Measurements from ENCODE around the gene PEDS1.

PEDS1 gene

DNA sequence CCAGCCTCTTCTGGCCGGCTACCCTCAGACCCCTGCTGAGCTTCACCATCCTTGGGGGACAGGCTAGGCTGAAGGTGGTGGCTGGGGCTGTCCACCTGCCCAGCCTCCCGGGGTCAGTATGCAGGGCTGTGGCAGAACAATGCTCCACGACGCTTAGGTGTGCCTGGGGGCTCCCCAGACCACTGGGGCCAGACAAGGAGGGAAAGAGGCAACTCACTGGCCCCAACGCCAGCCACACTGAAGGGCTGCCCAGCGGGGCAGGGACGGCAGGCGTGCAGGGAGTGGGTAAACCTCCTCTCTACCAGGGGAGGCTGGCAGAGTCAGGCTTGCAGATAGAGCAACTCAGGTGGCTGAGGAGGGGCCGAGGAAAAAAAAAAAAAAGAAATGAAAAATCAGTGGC, 29.0 kb downstream of the PEDS1 start:
- Histone ChIP-seq H3K4me3 (ENCODE audit: low read depth in 1 of 2, low read length in 1 of 2) (no peak overlapping the region), H3K4me1 (ENCODE audit: control insufficient read depth in 1 of 2, insufficient read depth in 1 of 2, low read depth in 1 of 2, low read length in 1 of 2) (no peaks in the 10 kb centered on the region), H3K36me3 (peaks cover 60% of the 10 kb centered on the region), H3K27ac (no peak overlapping the region), H3K27me3 (no peaks in the 10 kb centered on the region), H3K9me3 (no peaks in the 10 kb centered on the region)
- TF ChIP-seq, protein P1, sequence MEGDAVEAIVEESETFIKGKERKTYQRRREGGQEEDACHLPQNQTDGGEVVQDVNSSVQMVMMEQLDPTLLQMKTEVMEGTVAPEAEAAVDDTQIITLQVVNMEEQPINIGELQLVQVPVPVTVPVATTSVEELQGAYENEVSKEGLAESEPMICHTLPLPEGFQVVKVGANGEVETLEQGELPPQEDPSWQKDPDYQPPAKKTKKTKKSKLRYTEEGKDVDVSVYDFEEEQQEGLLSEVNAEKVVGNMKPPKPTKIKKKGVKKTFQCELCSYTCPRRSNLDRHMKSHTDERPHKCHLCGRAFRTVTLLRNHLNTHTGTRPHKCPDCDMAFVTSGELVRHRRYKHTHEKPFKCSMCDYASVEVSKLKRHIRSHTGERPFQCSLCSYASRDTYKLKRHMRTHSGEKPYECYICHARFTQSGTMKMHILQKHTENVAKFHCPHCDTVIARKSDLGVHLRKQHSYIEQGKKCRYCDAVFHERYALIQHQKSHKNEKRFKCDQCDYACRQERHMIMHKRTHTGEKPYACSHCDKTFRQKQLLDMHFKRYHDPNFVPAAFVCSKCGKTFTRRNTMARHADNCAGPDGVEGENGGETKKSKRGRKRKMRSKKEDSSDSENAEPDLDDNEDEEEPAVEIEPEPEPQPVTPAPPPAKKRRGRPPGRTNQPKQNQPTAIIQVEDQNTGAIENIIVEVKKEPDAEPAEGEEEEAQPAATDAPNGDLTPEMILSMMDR (IDR thresholded peaks at IDR 0.05), result no peak

- Histone ChIP-seq H3K27me3 (no peaks in the 10 kb centered on the region), H3K4me3 (ENCODE audit: low read depth in 1 of 2, low read length in 1 of 2) (no peak overlapping the region), H3K27ac (no peak overlapping the region), H3K36me3 (peaks cover 49% of the 10 kb centered on the region), H3K4me1 (ENCODE audit: control insufficient read depth in 1 of 2, insufficient read depth in 1 of 2, low read depth in 1 of 2, low read length in 1 of 2) (no peaks in the 10 kb centered on the region), H3K9me3 (no peaks in the 10 kb centered on the region)
- TF ChIP-seq, protein P1 (IDR thresholded peaks at IDR 0.05), result no peak
These were observed 30.1 kb downstream of the PEDS1 start for GRCh38 chr20:50123418-50123817.

- TF ChIP-seq, protein P1 (IDR thresholded peaks at IDR 0.05), result no peak
- no peak overlapping the region for H3K4me3 ChIP-seq (ENCODE audit: low read depth in 1 of 2, low read length in 1 of 2)
- no peaks in the 10 kb centered on the region for H3K27me3 ChIP-seq
- peaks cover 43% of the 10 kb centered on the region for H3K36me3 ChIP-seq
- no peaks in the 10 kb centered on the region for H3K4me1 ChIP-seq (ENCODE audit: control insufficient read depth in 1 of 2, insufficient read depth in 1 of 2, low read depth in 1 of 2, low read length in 1 of 2)
- H3K27ac ChIP-seq, result no peak overlapping the region
- H3K9me3 ChIP-seq, result no peaks in the 10 kb centered on the region
These were observed 30.8 kb downstream of the PEDS1 start for GRCh38 chr20:50122763-50123162.

DNA sequence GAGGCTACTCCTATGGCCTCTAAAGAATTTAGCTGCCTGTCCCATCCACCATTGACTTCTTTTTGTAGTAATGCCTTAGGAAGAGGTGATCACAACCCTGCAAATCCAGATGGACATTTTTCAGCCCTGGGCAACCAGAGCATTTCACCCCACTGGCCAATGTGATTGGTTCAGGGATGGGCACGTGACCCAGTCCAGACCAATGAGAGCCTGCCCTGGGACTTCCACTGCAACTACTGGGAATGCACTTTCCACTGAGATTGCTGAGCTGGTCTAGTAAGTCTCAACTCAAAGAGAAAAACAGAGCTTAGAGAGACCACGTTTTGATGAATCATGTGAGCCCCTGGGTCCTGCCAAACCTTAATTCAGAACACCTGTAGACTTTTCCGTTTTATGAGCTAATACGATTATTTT, 31.7 kb downstream of the PEDS1 start:
- Histone ChIP-seq H3K36me3 (peaks cover 35% of the 10 kb centered on the region), H3K4me1 (ENCODE audit: control insufficient read depth in 1 of 2, insufficient read depth in 1 of 2, low read depth in 1 of 2, low read length in 1 of 2) (no peaks in the 10 kb centered on the region), H3K9me3 (no peaks in the 10 kb centered on the region), H3K27ac (no peak overlapping the region), H3K27me3 (no peaks in the 10 kb centered on the region), H3K4me3 (ENCODE audit: low read depth in 1 of 2, low read length in 1 of 2) (no peak overlapping the region)
- TF ChIP-seq, protein P1 (IDR thresholded peaks at IDR 0.05), result no peak

DNA sequence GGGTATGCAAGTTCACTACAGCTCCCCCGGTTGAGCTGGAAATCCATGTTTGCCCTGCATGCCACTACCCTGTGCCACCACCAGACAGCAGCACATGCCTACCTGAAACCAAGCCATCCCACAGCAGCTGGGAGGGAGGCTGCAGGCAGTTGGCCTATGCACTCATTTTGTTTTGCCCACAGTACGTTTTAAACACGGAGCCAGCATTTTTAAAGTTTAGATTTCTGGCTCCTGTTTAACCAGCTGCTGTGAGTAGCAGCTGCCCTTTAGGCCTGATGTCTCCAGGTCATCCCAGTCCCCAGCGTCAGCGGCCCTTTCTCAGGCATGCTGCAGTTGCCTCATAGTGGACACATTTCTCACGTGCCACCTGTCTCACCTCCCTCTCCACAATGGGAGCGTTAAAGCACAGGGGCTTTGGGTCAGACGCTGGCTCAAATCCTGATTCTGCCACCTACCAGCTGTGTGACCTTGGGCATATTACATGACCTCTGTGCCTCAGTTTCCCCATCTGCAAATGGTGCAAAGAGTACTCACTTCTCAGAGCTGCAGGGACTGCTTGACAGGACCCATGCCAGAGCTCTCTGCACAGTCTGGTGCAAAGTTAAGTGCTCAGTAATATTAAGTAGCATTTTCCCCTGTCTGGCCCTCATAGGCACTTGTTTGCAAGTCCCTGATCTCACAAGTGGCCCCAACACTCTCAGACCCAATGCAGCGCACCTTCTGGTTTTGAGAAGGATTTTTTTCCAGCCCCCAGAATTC, 32.4 kb downstream of the PEDS1 start:
- H3K36me3 ChIP-seq, result peaks cover 28% of the 10 kb centered on the region
- H3K27ac ChIP-seq, result no peak overlapping the region
- no peaks in the 10 kb centered on the region for H3K27me3 ChIP-seq
- H3K4me1 ChIP-seq (ENCODE audit: control insufficient read depth in 1 of 2, insufficient read depth in 1 of 2, low read depth in 1 of 2, low read length in 1 of 2), result peaks cover 4% of the 10 kb centered on the region in 2 experiments
- TF ChIP-seq, protein P1 (IDR thresholded peaks at IDR 0.05), result no peak
- H3K4me3 ChIP-seq (ENCODE audit: low read depth in 1 of 2, low read length in 1 of 2), result no peak overlapping the region
- no peaks in the 10 kb centered on the region for H3K9me3 ChIP-seq
